Activated CD8-positive, alpha-beta memory T cell treated with anti-CD3 and anti-CD28 coated beads for 1 hour (primary cell): ENCODE measurements around the gene ZNF324.
"Not testable (repeated sequence)": the region's sequence is repeated elsewhere in the genome, so short reads cannot be mapped to it uniquely, and the experiment has no call there.

Experiments used
- DNase-seq, 2 donors: peaks; one replicate each; pipeline ENCODE4 v3.0.0-alpha.2; 2020; ENCODE audit warnings: low read depth in 1 of 2; ENCODE audit errors: extremely low read depth in 1 of 2

ZNF324 gene

GRCh38 chr19:58470837-58471543, 4.1 kb downstream of the ZNF324 start:
- not testable (repeated sequence) for DNase-seq

GRCh38 chr19:58471736-58472135, 4.9 kb downstream of the ZNF324 start:
- no peak for DNase-seq

- DNase-seq, result no peak
Measured at GRCh38 chr19:58473775-58474174, 6.9 kb downstream of the ZNF324 start.

- no peak for DNase-seq
Measured at GRCh38 chr19:58474291-58474996, 7.6 kb downstream of the ZNF324 start.

GRCh38 chr19:58474997-58475713, 8.3 kb downstream of the ZNF324 start:
- no peak for DNase-seq

GRCh38 chr19:58475714-58476497, 9.0 kb downstream of the ZNF324 start, which contains the start of gene ZNF446:
ZNF446 (plus strand) TSS chr19:58476352; CDS start chr19:58477219, 867 bp downstream.
- DNase-seq, result peak; percentile 89 to 90

- DNase-seq, result no peak
Measured at GRCh38 chr19:58476498-58477015, 9.7 kb downstream of the ZNF324 start.

DNA sequence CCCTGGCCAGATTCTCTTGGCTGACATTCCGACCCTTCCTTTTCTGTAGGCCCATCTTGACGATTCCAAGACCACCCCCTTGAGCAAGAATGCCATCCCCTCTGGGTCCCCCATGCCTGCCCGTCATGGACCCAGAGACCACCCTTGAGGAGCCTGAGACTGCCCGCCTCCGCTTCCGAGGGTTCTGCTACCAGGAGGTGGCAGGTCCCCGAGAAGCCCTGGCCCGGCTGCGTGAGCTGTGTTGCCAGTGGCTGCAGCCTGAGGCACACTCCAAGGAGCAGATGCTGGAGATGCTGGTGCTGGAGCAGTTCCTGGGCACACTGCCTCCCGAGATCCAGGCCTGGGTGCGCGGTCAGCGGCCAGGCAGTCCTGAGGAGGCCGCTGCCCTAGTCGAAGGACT, 10.2 kb downstream of the ZNF324 start:
- no peak for DNase-seq

DNA sequence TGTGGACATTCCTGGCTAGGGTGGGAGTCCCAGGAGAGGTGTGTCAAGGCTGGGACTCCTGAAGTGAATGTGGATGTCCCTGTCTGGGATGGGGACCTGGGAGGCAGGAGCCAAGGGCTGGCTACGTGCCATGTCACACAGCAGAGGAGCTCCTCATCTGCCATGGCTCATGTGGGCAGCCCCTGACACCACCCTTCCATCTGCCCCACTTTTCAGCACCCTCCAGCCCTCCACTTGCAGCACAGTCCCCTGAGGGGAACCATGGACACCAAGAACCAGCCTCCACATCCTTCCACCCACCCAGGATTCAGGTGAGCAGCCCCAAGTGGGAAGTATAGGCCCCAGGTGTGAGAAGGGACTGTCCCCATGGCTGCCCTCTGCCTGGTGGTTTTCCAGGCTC, 11.0 kb downstream of the ZNF324 start:
- no peak for DNase-seq

DNA sequence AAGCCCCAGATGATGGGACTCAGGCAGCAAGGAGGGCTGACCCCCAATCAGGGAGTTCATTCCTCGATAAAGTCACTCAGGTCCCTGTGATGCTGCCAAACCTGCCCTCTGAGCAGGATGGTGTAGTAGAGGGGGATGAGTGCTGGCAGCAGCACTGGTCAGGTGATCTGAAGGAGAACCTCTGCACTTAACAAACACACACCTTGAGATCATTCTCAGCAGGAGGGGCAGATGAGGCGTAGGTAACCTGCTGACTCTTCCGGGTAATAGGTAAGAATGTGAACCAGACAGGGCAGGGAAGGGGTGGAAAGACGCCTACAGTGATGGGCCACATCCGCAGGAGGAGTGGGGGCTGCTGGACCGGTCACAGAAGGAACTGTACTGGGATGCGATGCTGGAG, 12.4 kb downstream of the ZNF324 start:
- DNase-seq, result no peak

DNA sequence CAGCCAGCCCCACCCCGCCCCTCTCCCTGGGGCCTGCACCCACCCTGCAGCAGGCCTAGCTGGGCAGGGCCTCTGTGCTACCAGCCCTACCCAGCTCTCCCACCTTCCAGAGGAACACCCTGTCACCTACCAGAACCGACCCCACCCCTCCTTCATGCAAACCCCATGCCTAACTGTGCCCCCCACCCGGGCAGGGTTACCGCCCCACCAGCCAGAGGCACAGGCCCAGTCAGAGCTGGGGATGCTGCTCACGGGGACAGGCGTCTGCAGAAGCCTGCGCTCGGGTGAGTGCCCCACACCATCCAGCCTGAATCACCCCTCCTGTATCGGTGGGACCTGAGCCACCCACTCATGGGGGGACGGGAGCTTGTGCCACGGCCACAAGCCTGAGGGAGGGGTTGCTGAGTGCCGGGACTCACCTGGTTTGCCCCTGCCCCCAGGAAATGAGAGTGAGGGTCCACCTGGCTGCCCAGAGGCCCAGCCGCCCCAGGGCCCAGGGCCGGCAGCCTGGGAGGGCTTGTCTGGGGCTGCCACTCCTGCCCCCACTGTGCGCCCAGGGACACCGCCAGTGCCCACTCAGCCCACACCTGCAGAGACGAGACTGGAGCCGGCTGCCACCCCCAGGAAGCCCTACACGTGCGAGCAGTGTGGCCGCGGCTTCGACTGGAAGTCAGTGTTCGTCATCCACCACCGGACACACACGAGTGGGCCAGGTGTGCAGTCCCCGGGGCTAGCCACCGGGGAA, 13.0 kb downstream of the ZNF324 start:
- DNase-seq, result no peak

DNA sequence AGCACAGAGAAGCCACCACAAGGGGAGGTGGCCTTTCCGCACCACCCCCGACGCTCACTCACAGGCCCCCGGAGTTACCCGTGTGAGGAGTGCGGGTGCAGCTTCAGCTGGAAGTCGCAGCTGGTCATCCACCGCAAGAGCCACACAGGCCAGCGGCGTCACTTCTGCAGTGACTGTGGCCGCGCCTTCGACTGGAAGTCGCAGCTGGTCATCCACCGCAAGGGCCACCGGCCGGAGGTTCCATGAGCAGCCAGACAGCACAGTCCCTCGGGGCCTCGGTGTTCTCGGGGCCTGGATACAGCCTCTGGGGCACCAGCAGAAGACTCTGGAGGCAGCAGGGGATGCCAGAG, 13.6 kb downstream of the ZNF324 start:
- DNase-seq, result no peak

DNA sequence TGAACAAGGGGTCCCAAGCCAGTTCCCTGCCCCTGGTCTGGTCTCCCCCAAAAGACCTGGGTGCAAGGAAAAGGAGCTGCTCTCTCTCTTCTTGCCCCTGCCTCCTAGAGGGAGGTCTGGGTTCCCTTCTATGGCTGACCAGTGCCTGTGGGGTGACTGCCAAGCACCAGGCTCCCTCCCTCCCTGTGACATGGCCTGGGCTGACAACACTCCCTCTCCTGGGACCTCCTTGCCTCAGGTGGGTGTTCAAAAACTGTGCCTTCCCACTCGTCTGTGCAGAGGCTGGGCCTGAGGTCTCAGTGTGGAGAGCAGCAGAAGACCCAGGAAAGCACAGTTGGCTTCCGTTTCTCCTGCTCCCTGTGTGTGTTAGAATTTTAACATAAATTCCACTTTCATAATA, 14.0 kb downstream of the ZNF324 start:
- no peak for DNase-seq

- DNase-seq, result no peak
Measured at GRCh38 chr19:58482372-58482771, 15.5 kb downstream of the ZNF324 start.

DNA sequence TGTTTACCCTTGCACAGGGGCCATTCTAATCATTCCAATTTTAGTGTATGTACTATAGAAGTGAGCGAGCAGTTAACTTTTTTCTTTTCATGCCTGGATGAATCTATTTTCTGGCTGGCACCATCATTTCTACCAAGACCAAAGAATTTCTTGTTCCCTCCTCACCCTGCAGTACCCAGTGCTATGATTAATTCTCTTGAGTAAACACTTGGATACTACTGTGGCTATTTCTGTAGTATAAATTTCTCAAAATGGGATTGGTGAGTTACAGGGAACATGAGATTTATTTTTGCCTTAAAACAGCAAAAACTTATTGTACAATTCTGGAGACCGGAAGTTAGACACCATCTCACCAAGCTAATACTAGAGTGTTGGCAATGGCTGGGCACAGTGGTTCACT, 16.9 kb downstream of the ZNF324 start:
- no peak for DNase-seq

GRCh38 chr19:58484349-58484748, 17.5 kb downstream of the ZNF324 start:
- DNase-seq, result not testable (repeated sequence)

DNA sequence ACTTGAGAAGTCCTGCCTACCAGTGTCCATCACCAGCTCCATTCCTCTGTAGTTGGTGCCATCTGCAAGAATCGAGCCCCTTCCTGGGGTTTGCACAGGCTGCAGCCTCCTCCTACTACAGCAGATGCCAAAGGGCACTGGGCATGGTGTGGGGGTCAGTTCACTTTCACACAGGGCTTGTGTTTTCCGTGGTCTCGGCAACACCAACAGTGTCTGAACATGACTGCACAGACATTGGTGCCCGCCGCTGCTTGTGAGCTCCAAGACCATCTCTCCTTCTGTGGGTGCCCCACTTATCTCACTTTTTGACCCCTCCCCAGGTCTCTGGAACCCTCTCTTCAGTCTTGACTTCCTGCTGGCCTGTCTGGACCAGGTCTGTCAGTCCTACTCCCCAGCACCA, 24.5 kb downstream of the ZNF324 start:
- no peak for DNase-seq

DNA sequence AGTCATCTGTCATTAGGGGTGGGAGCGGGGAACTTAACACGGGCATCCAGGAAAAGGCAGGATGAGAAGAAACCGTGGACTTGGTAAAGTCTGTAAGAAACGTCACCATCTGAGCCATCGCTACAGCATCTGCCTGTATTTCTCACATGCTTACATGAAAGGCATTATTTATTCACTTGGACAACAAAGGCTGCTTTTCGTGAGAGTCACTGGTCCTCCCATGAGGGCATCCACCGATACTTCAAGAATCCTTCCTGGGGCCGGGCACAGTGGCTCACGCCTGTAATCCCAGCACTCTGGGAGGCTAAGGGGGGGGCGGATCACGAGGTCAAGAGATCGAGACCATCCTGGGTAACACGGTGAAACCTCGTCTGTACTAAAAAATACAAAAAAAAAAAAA, 25.4 kb downstream of the ZNF324 start:
- DNase-seq, result no peak

- no peak for DNase-seq
Measured at GRCh38 chr19:58497634-58498170, 30.8 kb downstream of the ZNF324 start.
